Measurements from ENCODE around the gene SDK2. TPM values are rescaled to one million over a fixed set of nuclear protein-coding genes. Genes with fewer than 3 reads are reported as not detected.

Gene SDK2
- polyA plus RNA-seq, 1 experiment: 0.04 TPM

GRCh38 chr17:73293031-73293430 is 351.2 kb downstream of the SDK2 start:
- Histone ChIP-seq H3K27me3 (ENCODE audit: control insufficient read depth, insufficient read depth, low read length) (no peaks in the 10 kb centered on the region), H3K36me3 (ENCODE audit: control insufficient read depth, insufficient read depth, low read length) (no peaks in the 10 kb centered on the region; the same call in 1 of the 2 replicates), H3K4me3 (ENCODE audit: low read depth, low read length) (no peak overlapping the region)
- TF ChIP-seq, protein P1, sequence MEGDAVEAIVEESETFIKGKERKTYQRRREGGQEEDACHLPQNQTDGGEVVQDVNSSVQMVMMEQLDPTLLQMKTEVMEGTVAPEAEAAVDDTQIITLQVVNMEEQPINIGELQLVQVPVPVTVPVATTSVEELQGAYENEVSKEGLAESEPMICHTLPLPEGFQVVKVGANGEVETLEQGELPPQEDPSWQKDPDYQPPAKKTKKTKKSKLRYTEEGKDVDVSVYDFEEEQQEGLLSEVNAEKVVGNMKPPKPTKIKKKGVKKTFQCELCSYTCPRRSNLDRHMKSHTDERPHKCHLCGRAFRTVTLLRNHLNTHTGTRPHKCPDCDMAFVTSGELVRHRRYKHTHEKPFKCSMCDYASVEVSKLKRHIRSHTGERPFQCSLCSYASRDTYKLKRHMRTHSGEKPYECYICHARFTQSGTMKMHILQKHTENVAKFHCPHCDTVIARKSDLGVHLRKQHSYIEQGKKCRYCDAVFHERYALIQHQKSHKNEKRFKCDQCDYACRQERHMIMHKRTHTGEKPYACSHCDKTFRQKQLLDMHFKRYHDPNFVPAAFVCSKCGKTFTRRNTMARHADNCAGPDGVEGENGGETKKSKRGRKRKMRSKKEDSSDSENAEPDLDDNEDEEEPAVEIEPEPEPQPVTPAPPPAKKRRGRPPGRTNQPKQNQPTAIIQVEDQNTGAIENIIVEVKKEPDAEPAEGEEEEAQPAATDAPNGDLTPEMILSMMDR (IDR thresholded peaks at IDR 0.05; ENCODE audit: insufficient read depth, low read depth, low read length): no peak
- no peak for DNase-seq (ENCODE audit: low read depth)
- ChIA-PET CTCF (interaction anchor here (1.5 to 3.8 kb wide), 2 partner anchors 17 to 37 kb away, joined by 4 to 20 read pairs; no protein-coding TSS in a partner anchor), POLR2A (no interaction called here)

DNA sequence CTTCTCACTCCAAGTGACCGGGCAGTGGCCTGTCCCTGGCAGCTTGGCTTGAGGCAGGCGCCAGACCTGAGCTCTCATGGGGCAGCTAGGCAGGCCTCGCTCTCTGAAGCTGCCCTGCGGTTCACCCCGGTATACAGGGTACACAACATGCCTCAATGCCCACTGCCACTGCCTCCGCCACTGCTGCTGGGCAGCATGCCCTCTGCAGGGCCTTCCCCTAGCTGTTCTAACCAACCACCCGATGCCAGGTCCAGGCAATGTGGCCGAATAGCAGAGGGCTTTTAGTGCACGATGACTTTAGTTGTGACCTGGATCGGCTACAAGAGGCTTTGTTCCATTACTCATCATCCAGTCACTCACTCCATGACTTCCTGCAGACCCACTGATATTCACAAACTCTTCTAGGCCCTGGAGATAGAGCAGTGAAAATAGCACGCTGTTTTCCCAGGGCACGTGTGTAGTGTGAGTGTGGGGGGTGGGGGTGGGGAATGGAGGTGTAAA is 352.2 kb downstream of the SDK2 start:
- POLR2A ChIA-PET: no interaction called here
- peak overlapping the region; percentile 9; the same call in 1 of the 2 replicates for H3K4me3 ChIP-seq (ENCODE audit: low read depth, low read length)
- no peaks in the 10 kb centered on the region; the same call in 1 of the 2 replicates for H3K36me3 ChIP-seq (ENCODE audit: control insufficient read depth, insufficient read depth, low read length)
- no peak for DNase-seq (ENCODE audit: low read depth)
- H3K27me3 ChIP-seq (ENCODE audit: control insufficient read depth, insufficient read depth, low read length): no peaks in the 10 kb centered on the region
- CTCF ChIA-PET: interaction anchor here (3.1 to 3.8 kb wide), 2 partner anchors 36 to 77 kb away, joined by 15 to 20 read pairs; no protein-coding TSS in a partner anchor
- TF ChIP-seq, protein P1 (IDR thresholded peaks at IDR 0.05; ENCODE audit: insufficient read depth, low read depth, low read length): no peak

- ChIA-PET CTCF (interaction anchor here (1.0 to 3.8 kb wide), 6 partner anchors 10 to 78 kb away, joined by 3 to 20 read pairs (median 6); no protein-coding TSS in a partner anchor), POLR2A (no interaction called here)
- no peak overlapping the region for H3K4me3 ChIP-seq (ENCODE audit: low read depth, low read length)
- TF ChIP-seq, protein P1 (IDR thresholded peaks at IDR 0.05; ENCODE audit: insufficient read depth, low read depth, low read length): no peak
- peak; percentile 83 for DNase-seq (ENCODE audit: low read depth)
- no peaks in the 10 kb centered on the region; the same call in 1 of the 2 replicates for H3K36me3 ChIP-seq (ENCODE audit: control insufficient read depth, insufficient read depth, low read length)
- H3K27me3 ChIP-seq (ENCODE audit: control insufficient read depth, insufficient read depth, low read length): no peaks in the 10 kb centered on the region
These were observed 352.9 kb downstream of the SDK2 start for GRCh38 chr17:73291260-73291801.

- Histone ChIP-seq H3K27me3 (ENCODE audit: control insufficient read depth, insufficient read depth, low read length) (no peaks in the 10 kb centered on the region), H3K36me3 (ENCODE audit: control insufficient read depth, insufficient read depth, low read length) (peaks cover 5% of the 10 kb centered on the region), H3K4me3 (ENCODE audit: low read depth, low read length) (no peak overlapping the region)
- TF ChIP-seq, protein P1 (IDR thresholded peaks at IDR 0.05; ENCODE audit: insufficient read depth, low read depth, low read length): no peak
- DNase-seq (ENCODE audit: low read depth): no peak
- CTCF ChIA-PET: interaction anchor here (1.0 to 3.8 kb wide), 6 partner anchors 9 to 79 kb away, joined by 3 to 20 read pairs (median 6); no protein-coding TSS in a partner anchor
- POLR2A ChIA-PET: no interaction called here
These were observed 353.6 kb downstream of the SDK2 start for GRCh38 chr17:73290399-73291259.
